Gastrocnemius medialis (tissue), 4 donors: ENCODE results near the gene GAS7. TPM values are rescaled to one million over a fixed set of nuclear protein-coding genes. Genes with fewer than 3 reads are reported as not detected.

ENCODE experiments used
- ATAC-seq, 2 donors: fragments of 150-250 bp; one replicate each; pipeline ENCODE4 v1.9.1; 2016
- DNase-seq, 2 donors: peaks; one replicate each; pipeline ENCODE4 v3.0.0-alpha.2; 2019
- H3K27ac ChIP-seq, 4 donors: fragments of 200-600 bp; sonication (generic); 1 replicate in 1 of 4; 2 replicates in 3 of 4; pipeline ENCODE4 v1.5.1; 2016 to 2018; ENCODE audit warnings: mild to moderate bottlenecking in 2 of 4, moderate library complexity in 1 of 4
- H3K27me3 ChIP-seq, 3 donors: fragments of 200-600 bp; sonication (generic) in 2 of 3; 1 replicate in 1 of 3; 2 replicates in 2 of 3; pipeline versions ENCODE4 v1.5.1 to v1.6.0; 2016 to 2019; ENCODE audit warnings: mild to moderate bottlenecking in 1 of 3, moderate library complexity in 1 of 3
- H3K36me3 ChIP-seq, 2 donors: fragments of 200-600 bp; sonication (generic) in 1 of 2; one replicate each; pipeline ENCODE4 v1.5.1; 2017 to 2018
- H3K4me1 ChIP-seq, 2 donors: fragments of 200-600 bp; sonication (generic) in 1 of 2; one replicate each; pipeline ENCODE4 v1.5.1; 2016 to 2017; ENCODE audit warnings: mild to moderate bottlenecking in 2 of 2
- H3K4me3 ChIP-seq, 4 donors: fragments of 200-600 bp; sonication (generic) in 3 of 4; 1 replicate in 1 of 4; 2 replicates in 3 of 4; pipeline ENCODE4 v1.5.1; 2016 to 2019; ENCODE audit warnings: mild to moderate bottlenecking in 2 of 4
- H3K9me3 ChIP-seq, 3 donors: fragments of 200-600 bp; sonication (generic) in 2 of 3; 1 replicate in 1 of 3; 2 replicates in 2 of 3; pipeline ENCODE4 v1.5.1; 2016 to 2019
- CTCF ChIP-seq, 5 experiments: fragments of 450-650 bp in 3 of 5; fragments of 200-600 bp in 2 of 5; sonication (generic) in 2 of 5; IDR thresholded peaks in 4 of 5; conservative IDR thresholded peaks in 1 of 5; 1 replicate in 4 of 5; 2 replicates in 1 of 5; pipeline ENCODE4 v1.5.1; 2016 to 2019; ENCODE audit warnings: antibody characterized with exemption in 5 of 5, mild to moderate bottlenecking in 3 of 5, moderate library complexity in 3 of 5
- POLR2A ChIP-seq, 2 donors: fragments of 450-650 bp; IDR thresholded peaks; one replicate each; pipeline ENCODE4 v1.6.1; 2017; ENCODE audit warnings: antibody characterized with exemption in 2 of 2, mild to moderate bottlenecking in 2 of 2, moderate library complexity in 2 of 2
- in situ Hi-C, 4 donors: fragments of 200-750 bp; cut with MboI; loops; one replicate each; pipeline versions ENCODE4 v1.15.0 to v1.8.0; 2017; ENCODE audit warnings: low sequenced_read_pairs in 4 of 4
- intact Hi-C: fragments of 100-400 bp; cut with DNase I; formaldehyde crosslinking; loops from one replicate; pipeline ENCODE4 v1.15.1; 2023; ENCODE audit warnings: low total_unique reads
- total RNA-seq, 4 donors: library from RNA; depleted of rRNA; stranded (reverse); fragments of >200 nt; gene quantifications; one replicate each; pipeline versions ENCODE4 v1.1.0 to v1.2.3, GENCODE V29; 2016

GAS7 gene
- total RNA-seq, 4 donors from 2014 or later: 5.8 to 7.1 (median 6.1) TPM

DNA sequence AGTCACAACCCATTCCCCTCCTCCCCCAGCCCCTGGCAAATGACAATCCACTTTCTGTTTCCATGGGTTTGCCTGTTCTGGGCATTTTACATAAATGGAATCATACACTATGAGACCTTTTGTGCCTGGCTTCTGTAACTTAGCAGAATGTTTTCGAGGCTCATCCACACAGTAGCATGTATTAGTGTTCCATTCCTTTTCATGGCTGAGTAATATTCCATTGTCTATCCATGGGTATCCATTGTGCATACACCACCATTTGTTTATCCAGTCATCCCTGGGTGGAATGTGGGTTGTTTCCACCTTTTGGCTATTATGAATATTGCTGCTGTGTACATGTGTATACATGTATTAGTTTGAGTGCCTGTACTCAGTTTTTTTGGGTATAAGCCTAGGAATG is 259.6 kb downstream of the GAS7 start:
- Histone ChIP-seq H3K36me3 (no peaks in the 10 kb centered on the region), H3K9me3 (no peaks in the 10 kb centered on the region), H3K27ac (no peak overlapping the region), H3K4me1 (peaks cover 6 to 7% of the 10 kb centered on the region in 2 donors), H3K4me3 (no peak overlapping the region), H3K27me3 (no peaks in the 10 kb centered on the region)
- DNase-seq: no peak
- TF ChIP-seq POLR2A (IDR thresholded peaks at IDR 0.05) (no peak), CTCF (IDR thresholded peaks at IDR 0.05 in 4 of 5, conservative IDR thresholded peaks at IDR 0.05 in 1 of 5) (no peak)
- ATAC-seq: no peak
- in situ Hi-C loops (no loop called here), intact Hi-C loops (no loop called here)

GRCh38 chr17:9937901-9938300 is 260.5 kb downstream of the GAS7 start:
- Histone ChIP-seq H3K4me1 (peaks cover 6 to 7% of the 10 kb centered on the region in 2 donors), H3K27me3 (no peaks in the 10 kb centered on the region), H3K9me3 (no peaks in the 10 kb centered on the region), H3K4me3 (no peak overlapping the region), H3K27ac (peak overlapping the region in 2 of 4 donors; percentile 7 to 30), H3K36me3 (no peaks in the 10 kb centered on the region)
- ATAC-seq (no peak), DNase-seq (no peak)
- TF ChIP-seq CTCF (IDR thresholded peaks at IDR 0.05 in 4 of 5, conservative IDR thresholded peaks at IDR 0.05 in 1 of 5) (no peak), POLR2A (IDR thresholded peaks at IDR 0.05) (no peak)
- intact Hi-C loops: no loop called here
- in situ Hi-C loops: no loop called here

- no peaks in the 10 kb centered on the region for H3K36me3 ChIP-seq
- H3K4me1 ChIP-seq: peaks cover 6 to 7% of the 10 kb centered on the region in 2 donors
- TF ChIP-seq POLR2A (IDR thresholded peaks at IDR 0.05) (no peak), CTCF (IDR thresholded peaks at IDR 0.05 in 4 of 5, conservative IDR thresholded peaks at IDR 0.05 in 1 of 5) (no peak)
- intact Hi-C loops (no loop called here), in situ Hi-C loops (no loop called here)
- H3K4me3 ChIP-seq: no peak overlapping the region
- peak overlapping the region in 2 of 4 donors; percentile 7 to 30 for H3K27ac ChIP-seq
- ATAC-seq (peak; percentile 74 to 78), DNase-seq (peak; percentile 17 to 59)
- no peaks in the 10 kb centered on the region for H3K9me3 ChIP-seq
- peaks cover 0 to 5% (median 0%) of the 10 kb centered on the region in 3 donors for H3K27me3 ChIP-seq
Observed at GRCh38 chr17:9937241-9937761, 261.1 kb downstream of the GAS7 start.

- H3K9me3 ChIP-seq: no peaks in the 10 kb centered on the region
- H3K36me3 ChIP-seq: no peaks in the 10 kb centered on the region
- H3K27me3 ChIP-seq: peaks cover 0 to 6% (median 5%) of the 10 kb centered on the region in 3 donors
- ATAC-seq (no peak), DNase-seq (no peak)
- TF ChIP-seq CTCF (IDR thresholded peaks at IDR 0.05 in 4 of 5, conservative IDR thresholded peaks at IDR 0.05 in 1 of 5) (no peak), POLR2A (IDR thresholded peaks at IDR 0.05) (no peak)
- H3K27ac ChIP-seq: no peak overlapping the region
- peaks cover 6 to 7% of the 10 kb centered on the region in 2 donors for H3K4me1 ChIP-seq
- in situ Hi-C loops (no loop called here), intact Hi-C loops (no loop called here)
- no peak overlapping the region for H3K4me3 ChIP-seq
Observed at GRCh38 chr17:9936095-9936494, 262.3 kb downstream of the GAS7 start.

GRCh38 chr17:9935408-9935807 is 263.0 kb downstream of the GAS7 start:
- Histone ChIP-seq H3K9me3 (no peaks in the 10 kb centered on the region), H3K36me3 (no peaks in the 10 kb centered on the region), H3K4me1 (peaks cover 6 to 7% of the 10 kb centered on the region in 2 donors), H3K27ac (peak overlapping the region in 1 of 4 donors; percentile 38), H3K27me3 (peaks cover 0 to 6% (median 6%) of the 10 kb centered on the region in 3 donors), H3K4me3 (no peak overlapping the region)
- intact Hi-C loops: no loop called here
- in situ Hi-C loops: no loop called here
- TF ChIP-seq POLR2A (IDR thresholded peaks at IDR 0.05) (no peak), CTCF (IDR thresholded peaks at IDR 0.05 in 4 of 5, conservative IDR thresholded peaks at IDR 0.05 in 1 of 5) (no peak)
- ATAC-seq (peak in 1 of 2 donors; percentile 48), DNase-seq (peak in 1 of 2 donors; percentile 35)
